HG03439 (cell line): ENCODE results near the gene PPRC1.

ENCODE experiments used
- ATAC-seq: cut with Tn5 transposase; IDR thresholded peaks from one replicate; pipeline ENCODE4 v1.9.1; 2021; ENCODE audit warnings: mild to moderate bottlenecking, moderate library complexity; ENCODE audit not compliant: unreplicated experiment

The PPRC1 gene

DNA sequence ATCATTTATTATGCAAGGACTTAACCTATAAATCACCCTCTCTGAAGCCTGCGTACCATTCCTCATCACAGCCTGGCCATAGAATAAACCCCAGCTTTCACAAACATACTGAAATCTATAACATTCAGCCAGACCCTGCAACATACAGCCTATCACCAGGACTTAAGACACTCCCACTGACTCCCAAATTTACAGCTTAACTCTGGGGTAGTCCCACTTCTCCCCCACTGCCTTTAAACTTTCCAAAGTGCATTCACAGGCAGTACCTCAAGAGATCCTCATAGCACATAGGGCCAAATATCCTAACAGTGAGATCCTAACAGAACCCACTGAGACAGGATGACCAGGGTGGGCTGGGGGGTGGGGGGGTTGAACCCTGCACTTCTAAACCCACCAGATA lies 16.2 kb upstream of the PPRC1 start:
- ATAC-seq: no peak

- no peak for ATAC-seq
Observed at GRCh38 chr10:102117391-102118159, 15.3 kb upstream of the PPRC1 start.

DNA sequence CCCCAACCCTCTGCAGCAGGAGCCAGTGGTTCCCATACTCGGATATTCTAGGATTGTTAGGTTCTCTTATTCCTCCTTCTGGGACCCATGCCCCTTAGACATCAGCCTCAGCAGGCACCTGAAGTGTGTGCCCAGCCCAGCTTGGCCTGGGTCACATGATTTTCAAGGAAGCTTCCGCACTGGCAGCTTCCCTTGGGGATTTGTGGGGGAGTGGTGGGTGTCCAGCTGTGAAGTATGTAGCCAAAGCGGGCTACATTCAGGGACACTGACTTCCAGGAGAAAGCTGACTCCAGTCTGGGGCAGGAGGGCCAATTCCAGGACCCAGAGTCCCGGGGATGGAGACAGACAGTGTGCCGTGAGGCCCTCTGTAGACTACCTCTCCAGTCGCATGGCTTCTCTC lies 14.0 kb upstream of the PPRC1 start:
- ATAC-seq: no peak

DNA sequence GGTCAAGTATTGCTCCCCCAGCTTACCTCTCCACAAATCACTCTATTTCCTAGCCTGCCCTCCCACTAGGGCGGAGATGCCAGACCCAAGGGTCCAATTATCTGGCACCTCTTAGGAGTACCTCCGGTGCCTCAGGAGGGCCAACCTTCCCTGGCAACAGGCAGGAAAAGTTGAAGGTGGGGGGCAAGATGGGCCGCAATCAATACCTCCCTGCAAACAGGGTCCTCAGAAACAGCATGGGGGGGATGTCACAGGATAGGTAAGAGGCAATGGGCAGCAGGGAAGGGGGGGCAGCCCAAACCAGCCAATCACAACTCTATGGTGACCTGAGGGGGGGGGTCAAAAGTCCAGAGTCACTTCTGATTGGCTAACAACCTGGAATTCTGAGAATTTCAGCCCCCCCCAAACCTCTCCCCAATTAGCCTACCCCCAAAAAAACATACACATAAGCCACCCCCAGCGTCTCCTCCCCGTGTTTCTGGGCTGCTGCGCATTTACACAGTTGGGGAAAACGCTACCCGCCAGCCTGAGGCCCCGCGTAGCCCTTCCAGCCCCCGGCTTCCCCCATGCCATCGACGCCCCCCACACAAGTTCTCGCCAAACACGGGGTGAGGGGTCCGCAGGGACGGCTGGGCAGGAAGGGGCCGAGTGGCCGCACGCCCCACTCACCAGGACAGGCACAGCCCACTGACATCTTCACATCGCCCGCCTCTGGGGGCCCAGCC lies 13.3 kb upstream of the PPRC1 start:
- no peak for ATAC-seq

DNA sequence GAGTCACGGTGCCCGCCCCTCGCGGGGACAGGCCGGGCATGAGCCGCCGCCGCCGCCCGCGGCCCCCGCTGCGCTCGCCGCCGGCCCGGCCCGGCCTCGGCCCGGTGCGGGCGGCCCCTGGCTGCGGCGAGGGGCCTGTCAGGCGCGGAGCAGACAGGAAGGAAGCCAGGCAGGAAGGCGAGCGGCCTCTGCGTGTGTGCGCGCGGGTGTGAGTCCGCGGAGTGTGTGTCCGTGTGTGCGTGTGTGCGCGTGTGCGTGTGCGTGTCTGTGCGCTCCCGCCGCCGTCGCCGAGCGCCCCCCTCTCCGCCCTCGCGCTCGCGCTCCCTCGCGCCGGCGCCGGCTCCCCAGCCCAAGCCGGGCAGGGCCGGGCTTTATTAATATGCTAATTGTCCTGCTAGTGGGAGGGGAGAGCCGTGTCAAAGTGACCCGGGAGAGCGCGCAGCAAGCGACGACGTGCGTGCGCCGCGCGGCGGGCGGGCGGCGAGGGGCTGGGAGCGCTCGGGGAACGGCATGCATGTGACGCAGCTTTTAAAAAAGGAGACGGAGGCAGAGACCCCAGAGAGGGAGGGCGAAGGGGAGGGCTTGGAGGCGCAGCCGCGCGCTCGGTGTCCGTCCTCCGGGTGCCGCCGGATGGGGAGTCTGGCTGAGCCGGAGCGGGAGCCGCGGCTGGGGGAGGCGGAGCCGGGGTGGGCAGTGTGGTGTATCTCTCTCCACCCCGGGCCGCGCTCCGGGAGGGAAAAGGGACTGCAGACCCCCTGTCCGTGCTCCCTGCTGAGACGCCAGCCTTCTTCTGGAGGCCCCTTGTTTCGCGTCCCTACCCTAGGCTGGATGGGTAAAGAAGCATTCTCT lies 12.5 kb upstream of the PPRC1 start, which contains the start of gene LDB1:
Gene LDB1 (minus strand): TSS at position 227 of the 849 bp plus-strand sequence. CDS start 258 bp downstream, outside the sequence.
- peak; percentile 57 for ATAC-seq

- no peak for ATAC-seq
Observed at GRCh38 chr10:102120991-102121738, 11.7 kb upstream of the PPRC1 start.

GRCh38 chr10:102121739-102122372 lies 11.0 kb upstream of the PPRC1 start:
- no peak for ATAC-seq

DNA sequence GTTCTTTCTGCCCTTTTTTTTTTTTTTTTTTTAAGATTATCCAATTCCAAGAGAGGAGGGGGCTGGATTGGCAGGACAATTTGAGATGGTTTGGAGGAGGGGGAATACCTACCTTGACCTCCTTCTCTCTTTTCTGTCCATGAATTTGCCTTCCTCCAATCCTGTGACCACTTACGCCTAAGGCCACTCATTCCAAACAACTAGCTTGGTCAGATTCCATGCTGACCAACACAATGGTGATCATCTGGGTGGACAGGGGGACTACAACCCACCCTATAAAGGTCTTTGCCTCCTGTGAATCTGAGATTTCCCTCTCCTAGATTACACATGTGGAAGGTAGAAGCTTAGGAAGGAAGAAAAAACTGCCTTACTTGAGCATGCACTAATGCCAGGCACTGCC lies 10.4 kb upstream of the PPRC1 start:
- ATAC-seq: no peak

GRCh38 chr10:102123223-102123622 lies 9.6 kb upstream of the PPRC1 start:
- ATAC-seq: no peak

- ATAC-seq: no peak
Observed at GRCh38 chr10:102131286-102132170, 1.3 kb upstream of the PPRC1 start.

- no peak for ATAC-seq
Observed at GRCh38 chr10:102132193-102132562, 662 bp upstream of the PPRC1 start.

DNA sequence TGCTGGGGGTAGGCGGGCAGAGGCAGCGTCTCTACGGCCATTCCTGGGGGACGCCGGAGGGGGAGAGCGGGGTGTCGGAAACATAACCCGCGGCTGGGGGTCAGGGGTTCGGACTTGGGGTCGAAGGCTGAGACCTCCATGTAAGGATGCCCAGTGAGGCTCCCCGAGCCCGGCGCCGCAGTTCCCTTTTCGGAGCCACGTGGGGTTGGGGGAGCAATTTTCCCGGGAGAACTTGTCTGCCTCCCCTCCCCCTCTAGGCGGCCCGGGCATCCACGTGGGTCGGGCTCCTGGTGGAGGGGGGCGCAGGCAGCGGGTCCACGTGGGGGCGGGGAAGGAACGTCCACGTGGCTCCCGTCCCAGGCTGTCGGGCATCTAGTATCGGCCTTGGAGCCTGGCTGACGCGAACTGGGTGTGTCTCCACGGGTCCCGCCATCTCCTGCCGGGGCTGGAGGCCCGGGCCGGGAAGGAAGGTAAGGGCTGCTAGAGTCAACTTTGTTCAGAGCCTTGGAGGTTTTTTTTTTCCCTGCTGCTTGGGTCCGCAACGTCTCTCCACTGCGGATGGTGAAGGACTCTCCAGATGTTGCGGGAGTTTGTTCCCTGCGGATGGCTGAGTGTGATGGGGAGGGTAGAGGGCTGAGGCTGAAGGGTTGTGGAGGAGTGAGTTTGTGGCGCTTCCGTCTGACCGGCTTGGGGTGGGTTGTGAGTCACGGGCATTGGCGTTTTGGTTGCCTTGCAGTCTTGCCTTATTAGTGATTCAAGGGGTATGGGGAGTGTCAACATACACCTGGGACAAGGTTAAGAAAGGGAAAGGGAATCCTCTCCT lies 744 bp downstream of the PPRC1 start:
- peak; percentile 5 for ATAC-seq

GRCh38 chr10:102134416-102134815 lies 1.6 kb downstream of the PPRC1 start:
- ATAC-seq: no peak

GRCh38 chr10:102135956-102136526 lies 3.2 kb downstream of the PPRC1 start:
- no peak for ATAC-seq

DNA sequence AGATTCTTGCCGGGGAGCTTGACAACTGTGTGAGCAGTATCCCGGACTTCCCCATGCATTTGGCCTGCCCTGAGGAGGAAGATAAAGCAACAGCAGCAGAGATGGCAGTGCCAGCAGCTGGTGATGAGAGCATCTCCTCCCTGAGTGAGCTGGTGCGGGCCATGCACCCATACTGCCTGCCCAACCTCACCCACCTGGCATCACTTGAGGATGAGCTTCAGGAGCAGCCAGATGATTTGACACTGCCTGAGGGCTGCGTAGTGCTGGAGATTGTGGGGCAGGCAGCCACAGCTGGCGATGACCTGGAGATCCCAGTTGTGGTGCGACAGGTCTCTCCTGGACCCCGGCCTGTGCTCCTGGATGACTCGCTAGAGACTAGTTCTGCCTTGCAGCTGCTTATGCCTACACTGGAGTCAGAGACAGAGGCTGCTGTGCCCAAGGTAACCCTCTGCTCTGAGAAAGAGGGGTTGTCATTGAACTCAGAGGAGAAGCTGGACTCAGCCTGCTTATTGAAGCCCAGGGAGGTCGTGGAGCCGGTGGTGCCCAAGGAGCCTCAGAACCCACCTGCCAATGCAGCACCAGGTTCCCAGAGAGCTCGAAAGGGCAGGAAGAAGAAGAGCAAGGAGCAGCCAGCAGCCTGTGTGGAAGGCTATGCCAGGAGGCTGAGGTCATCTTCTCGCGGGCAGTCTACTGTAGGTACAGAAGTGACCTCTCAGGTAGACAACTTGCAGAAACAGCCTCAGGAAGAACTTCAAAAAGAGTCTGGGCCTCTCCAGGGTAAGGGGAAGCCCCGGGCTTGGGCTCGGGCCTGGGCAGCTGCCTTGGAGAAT lies 6.7 kb downstream of the PPRC1 start:
- ATAC-seq: no peak

- ATAC-seq: no peak
Observed at GRCh38 chr10:102140218-102140617, 7.4 kb downstream of the PPRC1 start.

- no peak for ATAC-seq
Observed at GRCh38 chr10:102140913-102141540, 8.2 kb downstream of the PPRC1 start.
